ENCODE results near the gene KRTAP10-6.
"Not testable (repeated sequence)": the region's sequence is repeated elsewhere in the genome, so short reads cannot be mapped to it uniquely, and the experiment has no call there.

KRTAP10-6 gene

GRCh38 chr21:44616591-44616926, 24.3 kb upstream of the KRTAP10-6 start:
- no peak for DNase-seq

GRCh38 chr21:44615911-44616590, 23.7 kb upstream of the KRTAP10-6 start:
- DNase-seq, result no peak

- DNase-seq, result no peak
These were observed 23.2 kb upstream of the KRTAP10-6 start for GRCh38 chr21:44615466-44615865.

- no peak for DNase-seq
These were observed 22.7 kb upstream of the KRTAP10-6 start for GRCh38 chr21:44614961-44615391.

GRCh38 chr21:44614161-44614631, 21.9 kb upstream of the KRTAP10-6 start:
- no peak for DNase-seq

GRCh38 chr21:44613386-44614155, 21.3 kb upstream of the KRTAP10-6 start:
- no peak for DNase-seq

- no peak for DNase-seq
These were observed 20.4 kb upstream of the KRTAP10-6 start for GRCh38 chr21:44612669-44613229.

- no peak for DNase-seq
These were observed 19.8 kb upstream of the KRTAP10-6 start, which contains the start of gene KRTAP10-8 for GRCh38 chr21:44612029-44612486. Gene KRTAP10-8, plus strand, starts transcription at chr21:44612079. Its CDS starts 22 bp downstream, at chr21:44612101.

GRCh38 chr21:44611551-44611950, 19.2 kb upstream of the KRTAP10-6 start:
- DNase-seq, result no peak

GRCh38 chr21:44610157-44610843, 18.0 kb upstream of the KRTAP10-6 start:
- not testable (repeated sequence) for DNase-seq

- no peak for DNase-seq
These were observed 16.9 kb upstream of the KRTAP10-6 start for GRCh38 chr21:44609193-44609592.

- no peak for DNase-seq
These were observed 14.2 kb upstream of the KRTAP10-6 start for GRCh38 chr21:44606495-44606894.

GRCh38 chr21:44603911-44604310, 11.6 kb upstream of the KRTAP10-6 start:
- DNase-seq, result no peak

- DNase-seq, result no peak
These were observed 11.0 kb upstream of the KRTAP10-6 start for GRCh38 chr21:44603109-44603875.

- DNase-seq, result no peak
These were observed 10.2 kb upstream of the KRTAP10-6 start for GRCh38 chr21:44602463-44602850.

GRCh38 chr21:44601596-44602462, 9.5 kb upstream of the KRTAP10-6 start:
- DNase-seq, result no peak

- not testable (repeated sequence) for DNase-seq
These were observed 8.8 kb upstream of the KRTAP10-6 start for GRCh38 chr21:44601091-44601490.

- DNase-seq, result not testable (repeated sequence)
These were observed 8.0 kb upstream of the KRTAP10-6 start, which contains the start of gene KRTAP10-7 for GRCh38 chr21:44600118-44600978. Gene KRTAP10-7, plus strand, starts transcription at chr21:44600597. Its CDS starts 25 bp downstream, at chr21:44600622.

GRCh38 chr21:44599264-44600029, 7.1 kb upstream of the KRTAP10-6 start:
- no peak for DNase-seq

All from NCI-H1930 (cell line).